Stimulated activated CD8-positive, alpha-beta memory T cell treated with anti-CD3 and anti-CD28 coated beads, Interleukin-15, amount 100 ng/mL, for 24 hours (primary cell): Measurements from ENCODE around the gene OXCT1.
"Not testable (repeated sequence)": the region's sequence is repeated elsewhere in the genome, so short reads cannot be mapped to it uniquely, and the experiment has no call there.

Source experiments
- DNase-seq: peaks from one replicate; pipeline ENCODE4 v3.0.0-alpha.2; 2020; ENCODE audit warnings: low read depth

OXCT1 gene

DNA sequence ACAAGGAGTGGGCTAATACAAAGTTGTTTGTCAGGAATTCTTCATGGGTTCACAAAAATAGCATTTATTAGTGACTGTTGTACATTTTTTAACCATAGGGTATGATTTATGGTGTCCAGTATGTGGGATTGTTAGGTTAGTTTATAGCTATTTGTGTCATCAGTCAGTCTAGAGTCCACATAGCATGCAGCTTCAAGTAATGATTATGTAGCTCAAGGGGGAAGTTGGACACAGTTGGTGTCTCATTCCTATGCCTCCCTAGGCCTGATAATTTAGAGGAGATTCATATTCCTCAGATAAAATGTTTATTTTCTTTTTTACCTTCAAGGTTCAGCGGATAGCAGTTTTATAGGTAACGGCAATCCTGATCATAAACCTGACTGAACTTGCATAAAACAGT lies 153.8 kb downstream of the OXCT1 start:
- no peak for DNase-seq

DNA sequence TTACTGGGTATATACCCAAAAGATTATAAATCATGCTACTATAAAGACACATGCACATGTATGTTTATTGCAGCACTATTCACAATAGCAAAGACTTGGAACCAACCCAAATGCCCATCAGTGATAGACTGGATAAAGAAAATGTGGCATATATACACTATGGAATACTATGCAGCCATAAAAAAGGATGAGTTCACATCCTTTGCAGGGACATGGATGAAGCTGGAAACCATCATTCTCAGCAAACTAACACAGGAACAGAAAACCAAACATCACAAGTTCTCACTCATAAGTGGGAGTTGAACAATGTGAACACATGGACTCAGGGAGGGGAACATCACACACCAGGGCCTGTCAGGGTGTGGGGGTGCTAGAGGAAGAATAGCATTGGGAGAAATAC lies 155.8 kb downstream of the OXCT1 start:
- not testable (repeated sequence) for DNase-seq

DNA sequence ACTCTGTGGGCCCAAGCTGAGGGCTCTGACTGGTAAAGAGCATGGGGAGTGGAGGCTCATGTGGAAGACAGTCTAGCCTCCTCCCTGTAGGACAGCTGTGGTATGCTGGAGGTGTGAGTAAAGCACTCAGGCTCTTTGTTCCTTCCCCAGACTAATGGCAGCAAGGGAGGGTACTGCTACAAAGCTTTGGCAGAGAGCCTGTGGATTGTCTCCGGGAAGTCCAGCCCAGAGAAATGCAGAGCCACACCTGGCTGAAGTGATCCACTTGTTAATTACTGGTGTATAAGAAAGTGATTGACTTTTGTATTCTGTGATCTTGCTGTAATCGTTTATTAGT lies 161.7 kb downstream of the OXCT1 start:
- DNase-seq, result no peak

DNA sequence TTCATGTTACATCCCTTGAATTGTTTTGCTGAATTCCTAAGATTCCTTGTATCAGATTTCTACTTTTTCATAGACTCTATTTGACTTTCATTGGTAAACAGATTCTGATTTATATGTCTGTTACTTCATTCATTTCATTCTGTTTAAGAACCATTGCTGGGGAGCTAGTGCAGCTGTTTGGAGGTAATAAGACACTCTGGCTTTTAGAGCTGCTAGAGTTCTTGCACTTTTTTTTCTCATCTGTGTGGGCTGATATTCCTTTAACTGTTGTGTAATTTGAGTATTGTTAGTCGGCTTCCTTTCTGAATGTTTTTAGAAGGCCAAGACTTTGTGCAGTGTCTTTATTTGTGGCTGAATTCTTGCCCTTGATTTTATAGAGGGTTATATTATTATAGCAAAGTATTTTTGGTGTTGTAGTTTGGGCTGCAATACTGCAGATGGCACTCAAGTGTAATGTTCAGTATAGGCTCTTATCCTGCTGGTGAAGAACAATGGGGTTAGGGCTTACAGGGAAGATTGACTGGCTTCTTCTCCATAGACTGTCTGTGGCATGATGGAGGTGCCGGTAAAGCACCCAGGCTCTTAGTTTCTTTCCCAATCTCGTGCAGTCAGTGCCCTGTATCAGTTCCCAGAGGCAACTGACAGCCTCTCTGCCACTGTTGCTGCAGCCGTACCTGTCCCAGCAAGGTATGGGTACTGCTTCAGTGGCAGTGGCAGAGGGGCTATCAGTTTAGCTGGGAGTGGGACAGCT lies 162.2 kb downstream of the OXCT1 start:
- DNase-seq, result no peak

DNA sequence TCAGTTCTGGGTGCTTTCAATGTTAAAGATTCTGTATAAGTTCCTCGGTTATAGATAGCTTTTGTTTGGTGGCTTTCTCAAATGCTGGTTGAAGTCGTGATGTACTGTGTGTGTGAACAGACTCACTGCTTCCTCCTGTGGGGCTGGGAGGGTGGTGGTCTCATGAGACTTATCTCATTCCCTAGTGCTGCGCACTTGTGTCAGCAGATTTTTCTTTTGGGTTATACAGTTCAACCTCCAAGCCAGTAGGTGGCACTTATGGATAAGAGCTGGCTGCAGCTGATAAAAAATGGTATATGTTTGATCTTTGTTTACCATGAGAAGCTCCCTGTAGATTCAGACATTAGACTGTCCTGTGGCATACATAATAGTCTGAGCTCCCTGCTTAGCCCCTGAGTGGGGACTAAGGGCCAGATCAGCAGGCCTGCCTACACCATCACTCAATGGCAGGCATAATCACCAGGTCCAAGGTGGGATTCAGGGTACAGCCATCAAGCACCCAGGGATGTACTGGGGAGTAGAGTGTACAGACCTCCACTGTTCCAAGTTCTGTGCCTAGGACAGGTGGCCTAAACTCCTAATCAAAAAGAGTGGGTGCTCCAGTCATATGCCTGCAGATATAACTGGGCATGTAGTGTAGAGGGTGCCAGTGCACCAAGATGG lies 174.2 kb downstream of the OXCT1 start:
- no peak for DNase-seq

DNA sequence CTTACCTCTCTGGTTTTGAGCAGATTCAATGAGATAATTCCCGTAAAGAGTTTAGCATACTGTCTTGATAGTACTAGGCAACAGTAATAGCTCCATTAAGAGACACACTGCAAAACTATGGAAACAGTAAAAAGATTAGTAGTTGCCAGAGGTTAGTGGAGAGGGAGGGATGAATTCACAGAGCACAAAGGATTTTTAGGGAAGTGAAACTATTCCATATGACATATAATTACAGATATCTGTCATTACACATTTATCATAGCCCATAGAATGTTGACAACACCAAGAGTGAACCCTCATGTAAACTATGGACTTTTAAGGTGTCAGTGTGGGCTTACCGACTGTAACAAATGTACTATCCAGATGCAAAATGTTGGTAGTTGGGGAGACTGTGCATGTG lies 183.5 kb downstream of the OXCT1 start:
- DNase-seq, result no peak

DNA sequence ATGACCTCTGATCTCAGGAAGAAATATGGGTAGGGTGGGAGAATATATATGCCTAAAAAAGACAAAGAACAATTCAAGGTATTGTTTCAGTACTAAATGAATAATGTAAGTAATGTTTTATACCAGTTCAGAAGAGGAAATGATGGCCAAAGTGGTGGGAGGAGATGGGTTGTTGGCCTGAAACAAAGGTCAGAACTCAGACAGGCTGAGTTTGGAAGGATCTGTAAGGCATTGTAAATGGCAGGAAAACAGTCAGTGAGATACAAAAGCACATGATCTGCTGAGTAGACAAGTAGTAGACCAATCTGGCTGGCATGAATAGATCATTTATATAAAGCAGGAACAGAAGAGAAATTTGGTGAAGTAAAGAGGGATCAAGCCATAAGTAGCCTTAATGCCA lies 184.0 kb downstream of the OXCT1 start:
- DNase-seq, result no peak

DNA sequence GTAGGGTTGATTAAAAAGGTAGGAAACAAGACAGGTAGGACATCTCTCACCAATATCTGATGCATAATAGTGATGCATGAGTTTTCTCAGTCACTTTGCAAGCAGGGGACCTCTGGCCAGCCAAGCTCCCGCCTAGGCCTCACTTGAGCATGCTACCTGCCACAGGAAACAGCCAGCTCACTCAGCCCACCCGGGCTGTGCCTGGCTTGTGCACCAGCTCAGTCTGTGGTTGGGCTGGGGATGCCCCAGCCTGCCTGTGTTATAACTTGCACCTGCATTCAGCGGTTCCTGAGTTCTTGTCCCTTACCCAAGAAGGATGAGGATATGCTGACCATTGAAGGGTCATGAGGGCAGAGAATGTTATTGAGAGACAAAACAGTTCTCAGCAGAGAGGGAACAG lies 187.0 kb downstream of the OXCT1 start:
- no peak for DNase-seq

DNA sequence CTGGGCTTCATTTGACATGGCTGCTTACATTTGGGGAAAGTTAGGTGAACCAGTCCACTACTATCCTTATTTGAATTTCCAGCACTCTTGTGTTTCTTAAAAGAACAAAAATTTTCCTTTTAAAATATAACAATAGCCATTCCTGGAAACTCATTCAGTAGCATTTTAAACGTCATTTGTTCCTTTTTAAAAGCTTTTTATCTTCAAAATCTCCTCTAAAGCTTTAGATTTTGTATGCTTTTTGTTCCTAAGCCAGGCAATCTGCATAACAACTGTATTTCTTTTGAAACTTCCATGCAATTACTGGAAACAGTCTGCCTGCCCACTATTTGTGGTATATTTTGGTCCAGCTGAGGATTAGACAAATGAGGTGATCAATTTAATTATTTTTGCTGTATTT lies 187.6 kb downstream of the OXCT1 start:
- no peak for DNase-seq

DNA sequence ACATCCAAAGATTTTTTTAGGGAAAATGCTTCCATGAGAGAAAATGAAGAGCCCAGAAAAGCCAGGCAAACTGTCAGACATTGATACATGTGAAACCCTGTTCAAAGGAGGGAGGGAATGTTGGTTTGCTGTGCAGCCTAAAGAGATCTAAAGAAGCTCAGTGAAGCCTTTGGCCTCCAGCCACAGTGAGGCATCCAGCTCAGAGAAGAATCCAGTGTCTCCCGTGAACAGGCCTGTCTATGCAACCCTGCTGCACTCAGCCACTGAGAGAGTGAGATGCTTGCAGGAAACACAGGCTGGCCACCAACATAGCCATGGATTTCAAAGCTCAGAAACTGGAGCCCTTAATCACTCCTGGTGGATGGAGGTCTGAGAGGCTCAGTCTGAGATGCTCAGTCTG lies 188.4 kb downstream of the OXCT1 start:
- DNase-seq, result no peak
